SU-DHL-6 (cell line): ENCODE data around the gene HOXC4.

ENCODE experiments used
- CTCF ChIP-seq: fragments of 200-600 bp; sonication (generic); IDR thresholded peaks from one replicate; pipeline ENCODE4 v1.5.1; 2017; ENCODE audit warnings: antibody characterized with exemption, mild to moderate bottlenecking, low read length, moderate library complexity; ENCODE audit not compliant: insufficient read depth, poor library complexity, severe bottlenecking
- EZH2phosphoT487 ChIP-seq: fragments of 200-600 bp; sonication (generic), shearing (Covaris generic); conservative IDR thresholded peaks from 2 replicates; pipeline ENCODE4 v1.6.1; 2018; ENCODE audit warnings: mild to moderate bottlenecking, antibody characterized with exemption, low read length, moderate library complexity, mixed read lengths

GRCh38 chr12:54068418-54069070 is 14.9 kb downstream of the HOXC4 start:
- TF ChIP-seq CTCF (no peak), EZH2phosphoT487 (no peak)
